Loucy (cell line): ENCODE results near the gene N4BP2L2.

Experiments
- H2AFZ ChIP-seq: fragments of 200-600 bp; sonication (generic); 2 replicates; pipeline ENCODE4 v1.6.0; 2016; ENCODE audit warnings: antibody characterized with exemption, mild to moderate bottlenecking, low read length, moderate library complexity
- H3F3A ChIP-seq: fragments of 200-600 bp; 2 replicates; pipeline ENCODE4 v1.6.0; 2016; ENCODE audit warnings: antibody characterized with exemption, low read depth, mild to moderate bottlenecking
- H3K27me3 ChIP-seq: fragments of 200-600 bp; sonication (generic); 2 replicates; pipeline ENCODE4 v1.6.1; 2014; ENCODE audit warnings: low read length, mild to moderate bottlenecking; ENCODE audit not compliant: insufficient read depth, poor library complexity, severe bottlenecking
- H3K36me3 ChIP-seq: fragments of 200-600 bp; sonication (generic); 2 replicates; pipeline ENCODE4 v1.6.1; 2016; ENCODE audit warnings: low read length; ENCODE audit not compliant: insufficient read depth
- H3K4me1 ChIP-seq: fragments of 200-600 bp; sonication (generic); 2 replicates; pipeline ENCODE4 v1.5.1; 2014; ENCODE audit warnings: low read length, mild to moderate bottlenecking; ENCODE audit not compliant: insufficient read depth, poor library complexity, severe bottlenecking
- H3K4me2 ChIP-seq: fragments of 200-600 bp; sonication (generic); 2 replicates; pipeline ENCODE4 v1.6.0; 2014; ENCODE audit warnings: antibody characterized with exemption, low read length, low read depth, mild to moderate bottlenecking; ENCODE audit not compliant: poor library complexity, severe bottlenecking
- H3K4me3 ChIP-seq: fragments of 200-600 bp; sonication (generic); 2 replicates; pipeline ENCODE4 v1.5.1; 2014; ENCODE audit warnings: low read length, mild to moderate bottlenecking, mixed read lengths; ENCODE audit not compliant: poor library complexity, severe bottlenecking
- H3K79me2 ChIP-seq: fragments of 200-600 bp; sonication (generic); 2 replicates; pipeline ENCODE4 v1.6.1; 2014; ENCODE audit warnings: low read length; ENCODE audit not compliant: insufficient read depth
- H3K9ac ChIP-seq: fragments of 200-600 bp; sonication (generic); 2 replicates; pipeline ENCODE4 v1.6.0; 2014; ENCODE audit warnings: mild to moderate bottlenecking, low read depth, low read length, moderate library complexity; ENCODE audit not compliant: poor library complexity, severe bottlenecking
- H3K9me2 ChIP-seq: fragments of 200-600 bp; sonication (generic); replicated peaks from 2 replicates; pipeline ENCODE4 v1.6.1; 2016; ENCODE audit warnings: low read depth, low read length, mixed read lengths
- H3K9me3 ChIP-seq: fragments of 200-600 bp; sonication (generic); 2 replicates; pipeline ENCODE4 v1.6.1; 2014; ENCODE audit warnings: mild to moderate bottlenecking, antibody characterized with exemption, low read length, low read depth; ENCODE audit not compliant: insufficient read depth
- H4K20me1 ChIP-seq: fragments of 200-600 bp; sonication (generic); 2 replicates; pipeline ENCODE4 v1.6.0; 2014; ENCODE audit warnings: antibody characterized with exemption, low read length, mild to moderate bottlenecking; ENCODE audit not compliant: insufficient read depth, poor library complexity, severe bottlenecking
- EZH2phosphoT487 ChIP-seq: fragments of 200-600 bp; IDR thresholded peaks from 2 replicates; pipeline ENCODE4 v1.6.1; 2018; ENCODE audit warnings: antibody characterized with exemption, mild to moderate bottlenecking, moderate library complexity, borderline replicate concordance
- TF ChIP-seq, protein P1 (sequence below): fragments of 200-600 bp; sonication (generic); conservative IDR thresholded peaks from 2 replicates; pipeline ENCODE4 v1.5.1; 2014; ENCODE audit warnings: mild to moderate bottlenecking, antibody characterized with exemption, low read length

Gene N4BP2L2

DNA sequence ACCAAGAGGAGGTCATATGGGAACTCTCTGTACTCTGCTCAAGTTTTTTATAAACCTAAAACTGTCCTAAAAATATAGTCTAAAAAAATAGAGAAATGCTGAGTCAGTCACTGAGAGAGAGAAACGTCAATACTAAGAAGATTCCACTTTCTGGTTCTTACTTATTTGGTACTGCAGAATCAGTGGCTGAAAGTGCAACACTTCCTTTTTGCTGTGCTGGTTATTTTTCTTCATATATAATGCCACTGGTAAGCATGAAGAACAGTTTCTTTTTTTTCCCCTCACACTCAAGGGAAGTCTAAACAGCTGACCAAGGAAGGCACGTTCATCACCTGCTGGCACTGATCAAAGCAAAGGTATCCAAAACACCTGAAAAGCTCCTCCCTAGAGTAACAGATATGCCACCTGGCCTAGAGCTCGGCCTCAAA lies 66.4 kb downstream of the N4BP2L2 start:
- H3F3A ChIP-seq: no peaks in the 10 kb centered on the region
- no peak overlapping the region for H2AFZ ChIP-seq
- no peak overlapping the region for H3K4me3 ChIP-seq
- H3K9ac ChIP-seq: no peak overlapping the region
- no peak for TF ChIP-seq EZH2phosphoT487
- TF ChIP-seq, protein P1, sequence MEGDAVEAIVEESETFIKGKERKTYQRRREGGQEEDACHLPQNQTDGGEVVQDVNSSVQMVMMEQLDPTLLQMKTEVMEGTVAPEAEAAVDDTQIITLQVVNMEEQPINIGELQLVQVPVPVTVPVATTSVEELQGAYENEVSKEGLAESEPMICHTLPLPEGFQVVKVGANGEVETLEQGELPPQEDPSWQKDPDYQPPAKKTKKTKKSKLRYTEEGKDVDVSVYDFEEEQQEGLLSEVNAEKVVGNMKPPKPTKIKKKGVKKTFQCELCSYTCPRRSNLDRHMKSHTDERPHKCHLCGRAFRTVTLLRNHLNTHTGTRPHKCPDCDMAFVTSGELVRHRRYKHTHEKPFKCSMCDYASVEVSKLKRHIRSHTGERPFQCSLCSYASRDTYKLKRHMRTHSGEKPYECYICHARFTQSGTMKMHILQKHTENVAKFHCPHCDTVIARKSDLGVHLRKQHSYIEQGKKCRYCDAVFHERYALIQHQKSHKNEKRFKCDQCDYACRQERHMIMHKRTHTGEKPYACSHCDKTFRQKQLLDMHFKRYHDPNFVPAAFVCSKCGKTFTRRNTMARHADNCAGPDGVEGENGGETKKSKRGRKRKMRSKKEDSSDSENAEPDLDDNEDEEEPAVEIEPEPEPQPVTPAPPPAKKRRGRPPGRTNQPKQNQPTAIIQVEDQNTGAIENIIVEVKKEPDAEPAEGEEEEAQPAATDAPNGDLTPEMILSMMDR: no peak
- no peak overlapping the region for H3K4me2 ChIP-seq
- no peaks in the 10 kb centered on the region for H3K27me3 ChIP-seq
- H3K4me1 ChIP-seq: no peaks in the 10 kb centered on the region
- H3K9me2 ChIP-seq: no peaks in the 10 kb centered on the region
- no peaks in the 10 kb centered on the region for H4K20me1 ChIP-seq
- H3K36me3 ChIP-seq: no peaks in the 10 kb centered on the region
- H3K79me2 ChIP-seq: no peaks in the 10 kb centered on the region
- no peaks in the 10 kb centered on the region for H3K9me3 ChIP-seq

DNA sequence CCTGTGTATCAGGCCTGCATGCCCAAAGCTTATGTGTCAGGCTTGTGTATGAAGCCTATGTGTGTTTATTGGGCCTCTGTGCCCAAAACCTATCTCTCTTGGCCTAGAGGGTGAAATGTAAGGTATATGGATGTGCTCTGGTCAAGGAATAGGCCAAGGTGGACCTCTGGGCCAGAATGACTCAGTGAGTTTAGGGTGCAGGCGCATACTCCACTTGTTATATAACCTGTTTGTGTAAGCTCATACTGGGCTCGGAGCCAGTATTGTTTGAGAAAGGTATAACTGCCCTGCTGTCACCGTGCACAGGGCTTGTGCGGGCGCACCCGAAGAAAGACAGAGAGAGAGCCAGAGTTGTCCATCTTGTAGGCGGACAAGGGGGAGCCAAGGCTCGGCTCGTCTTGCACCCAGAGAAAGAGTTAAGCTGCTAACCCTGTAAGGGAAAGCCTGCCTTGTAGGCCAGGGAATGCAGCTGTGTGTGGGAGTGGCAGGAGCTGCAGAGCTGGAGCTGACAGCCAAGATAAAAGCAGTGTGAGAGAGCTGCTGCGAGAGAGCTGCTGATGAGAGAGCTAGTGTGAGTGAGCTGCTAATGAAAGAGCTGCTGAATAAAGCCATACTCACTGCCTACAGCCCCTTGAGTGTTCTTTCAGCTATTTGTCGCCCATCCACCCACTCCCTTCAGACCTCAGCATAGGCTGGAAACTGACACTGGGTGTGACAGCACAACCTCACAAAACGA lies 67.2 kb downstream of the N4BP2L2 start:
- no peaks in the 10 kb centered on the region for H3K9me2 ChIP-seq
- TF ChIP-seq, protein P1: no peak
- no peak for TF ChIP-seq EZH2phosphoT487
- no peak overlapping the region for H3K4me3 ChIP-seq
- H3K4me1 ChIP-seq: no peaks in the 10 kb centered on the region
- no peaks in the 10 kb centered on the region for H3K27me3 ChIP-seq
- H2AFZ ChIP-seq: no peak overlapping the region
- no peaks in the 10 kb centered on the region for H3K36me3 ChIP-seq
- H3K79me2 ChIP-seq: no peaks in the 10 kb centered on the region
- no peak overlapping the region for H3K9ac ChIP-seq
- no peaks in the 10 kb centered on the region for H3K9me3 ChIP-seq
- no peak overlapping the region for H3K4me2 ChIP-seq
- H3F3A ChIP-seq: no peaks in the 10 kb centered on the region
- no peaks in the 10 kb centered on the region for H4K20me1 ChIP-seq

DNA sequence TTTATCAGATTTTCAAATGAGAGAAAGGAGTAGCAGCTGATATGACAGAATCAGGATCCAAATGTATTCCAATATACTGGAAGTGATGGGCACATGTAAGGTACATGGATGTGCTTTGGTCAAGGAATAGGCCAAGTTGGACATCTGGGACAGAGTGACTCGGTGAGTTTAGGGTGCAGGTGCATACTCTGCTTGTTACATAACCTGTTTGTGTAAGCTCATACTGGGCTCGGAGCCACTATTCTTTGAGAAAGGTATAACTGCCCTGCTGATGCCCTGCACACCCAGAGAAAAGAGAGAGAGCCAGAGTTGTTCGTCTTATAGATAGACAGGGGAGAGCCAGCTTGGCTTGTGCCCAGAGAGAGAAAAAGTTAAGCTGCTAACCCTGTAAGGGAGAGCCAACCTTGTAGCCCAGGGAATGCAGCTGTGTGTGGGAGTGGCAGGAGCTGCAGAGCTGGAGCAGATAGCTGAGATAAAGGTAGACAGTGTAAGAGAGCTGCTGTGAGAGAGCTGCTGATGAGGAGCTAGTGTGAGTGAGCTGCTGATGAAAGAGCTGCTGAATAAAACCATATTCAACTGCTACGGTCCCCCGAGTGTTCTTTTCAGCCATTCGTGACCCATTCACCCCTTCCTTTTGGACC lies 70.0 kb downstream of the N4BP2L2 start:
- no peaks in the 10 kb centered on the region for H3K9me3 ChIP-seq
- no peaks in the 10 kb centered on the region for H4K20me1 ChIP-seq
- H3K79me2 ChIP-seq: no peaks in the 10 kb centered on the region
- no peaks in the 10 kb centered on the region for H3F3A ChIP-seq
- no peak overlapping the region for H3K4me2 ChIP-seq
- H3K36me3 ChIP-seq: no peaks in the 10 kb centered on the region
- no peak overlapping the region for H3K9ac ChIP-seq
- H3K9me2 ChIP-seq: no peaks in the 10 kb centered on the region
- no peak overlapping the region for H2AFZ ChIP-seq
- H3K27me3 ChIP-seq: no peaks in the 10 kb centered on the region
- TF ChIP-seq, protein P1: no peak
- no peak for TF ChIP-seq EZH2phosphoT487
- no peak overlapping the region for H3K4me3 ChIP-seq
- no peaks in the 10 kb centered on the region for H3K4me1 ChIP-seq
